H9 (cell line): ENCODE measurements around the gene NEURL1B. TPM values are rescaled to one million over a fixed set of nuclear protein-coding genes. Genes with fewer than 3 reads are reported as not detected.
A peak's percentile ranks its signal among the peaks of the same experiment; 100 is the strongest.

ENCODE experiments used
- DNase-seq: peaks from one replicate; pipeline ENCODE4 v3.0.0-alpha.2; 2017
- H2AFZ ChIP-seq: one replicate; pipeline ENCODE4 v1.6.1; 2013; ENCODE audit warnings: mild to moderate bottlenecking, low read length, control low read depth, moderate library complexity
- H2AK5ac ChIP-seq: 2 replicates; pipeline ENCODE4 v1.6.1; 2013; ENCODE audit warnings: low read length, control low read depth, mixed read lengths; ENCODE audit not compliant: insufficient read length
- H2BK120ac ChIP-seq: one replicate; pipeline ENCODE4 v1.6.1; 2013; ENCODE audit warnings: low read depth, mild to moderate bottlenecking, low read length, control low read depth, inconsistent platforms; ENCODE audit not compliant: poor library complexity, severe bottlenecking
- H2BK12ac ChIP-seq: 2 replicates; pipeline ENCODE4 v1.6.1; 2013; ENCODE audit warnings: low read length, control low read depth, mixed read lengths, low read depth; ENCODE audit not compliant: insufficient read length
- H2BK15ac ChIP-seq: 2 replicates; pipeline ENCODE4 v1.6.1; 2013; ENCODE audit warnings: low read depth, low read length, control low read depth
- H2BK20ac ChIP-seq: one replicate; pipeline ENCODE4 v1.6.1; 2013; ENCODE audit warnings: low read depth, mild to moderate bottlenecking, low read length, control low read depth, inconsistent platforms; ENCODE audit not compliant: poor library complexity, severe bottlenecking
- H2BK5ac ChIP-seq: 2 replicates; pipeline ENCODE4 v1.6.1; 2013; ENCODE audit warnings: low read length, control low read depth, mixed read lengths; ENCODE audit not compliant: insufficient read length
- H3K14ac ChIP-seq: 2 replicates; pipeline ENCODE4 v1.6.1; 2013; ENCODE audit warnings: low read length, control low read depth; ENCODE audit not compliant: insufficient read depth
- H3K18ac ChIP-seq: 2 replicates; pipeline ENCODE4 v1.6.1; 2013; ENCODE audit warnings: low read depth, mild to moderate bottlenecking, mixed read lengths, low read length, control low read depth; ENCODE audit not compliant: insufficient read length
- H3K23ac ChIP-seq: 2 replicates; pipeline ENCODE4 v1.6.1; 2013; ENCODE audit warnings: low read length, control low read depth, mixed read lengths, low read depth; ENCODE audit not compliant: insufficient read length
- H3K23me2 ChIP-seq: 2 replicates; pipeline ENCODE4 v1.6.1; 2013; ENCODE audit warnings: low read depth, mild to moderate bottlenecking, mixed read lengths, low read length, control low read depth; ENCODE audit not compliant: insufficient read length, poor library complexity, severe bottlenecking
- H3K27ac ChIP-seq: 2 replicates; pipeline ENCODE4 v1.5.1; 2013; ENCODE audit warnings: low read length, control low read depth, mixed read lengths, low read depth; ENCODE audit not compliant: insufficient read length
- H3K27me3 ChIP-seq: 2 replicates; pipeline ENCODE4 v1.6.1; 2013; ENCODE audit warnings: low read length, control low read depth, inconsistent platforms; ENCODE audit not compliant: insufficient read depth
- H3K4ac ChIP-seq: 2 replicates; pipeline ENCODE4 v1.6.1; 2013; ENCODE audit warnings: low read depth, mild to moderate bottlenecking, control low read depth, inconsistent platforms, low read length, moderate library complexity
- H3K4me1 ChIP-seq: 2 replicates; pipeline ENCODE4 v1.6.1; 2013; ENCODE audit warnings: low read length, control low read depth, inconsistent platforms; ENCODE audit not compliant: insufficient read depth
- H3K4me2 ChIP-seq: 2 replicates; pipeline ENCODE4 v1.6.1; 2013; ENCODE audit warnings: low read length, control low read depth, mixed read lengths; ENCODE audit not compliant: insufficient read length, insufficient read depth
- H3K56ac ChIP-seq: 2 replicates; pipeline ENCODE4 v1.6.1; 2013; ENCODE audit warnings: low read depth, mild to moderate bottlenecking, mixed read lengths, low read length, control low read depth; ENCODE audit not compliant: insufficient read length
- H3K79me1 ChIP-seq: 2 replicates; pipeline ENCODE4 v1.6.1; 2013; ENCODE audit warnings: low read depth, mild to moderate bottlenecking, moderate library complexity, low read length, control low read depth, inconsistent platforms; ENCODE audit not compliant: insufficient read depth, poor library complexity, severe bottlenecking
- H3K79me2 ChIP-seq: 2 replicates; pipeline ENCODE4 v1.6.1; 2013; ENCODE audit warnings: low read length, control low read depth, inconsistent platforms; ENCODE audit not compliant: insufficient read depth
- H3K9ac ChIP-seq: 2 replicates; pipeline ENCODE4 v1.6.1; 2013; ENCODE audit warnings: low read length, control low read depth, mixed read lengths; ENCODE audit not compliant: insufficient read length; ENCODE audit errors: extremely low read depth
- H3K9me3 ChIP-seq: one replicate; pipeline ENCODE4 v1.6.1; 2013; ENCODE audit warnings: low read depth, low read length, inconsistent platforms; ENCODE audit not compliant: control insufficient read depth
- H3T11ph ChIP-seq: one replicate; pipeline ENCODE4 v1.6.1; 2013; ENCODE audit warnings: mild to moderate bottlenecking, low read length, control low read depth, inconsistent platforms
- H4K20me1 ChIP-seq: one replicate; pipeline ENCODE4 v1.6.1; 2013; ENCODE audit not compliant: control insufficient read depth, insufficient read length, insufficient read depth
- H4K5ac ChIP-seq: 2 replicates; pipeline ENCODE4 v1.6.1; 2013; ENCODE audit warnings: low read depth, mild to moderate bottlenecking, mixed read lengths, low read length, control low read depth; ENCODE audit not compliant: insufficient read length
- H4K8ac ChIP-seq: replicated peaks from 2 replicates; pipeline ENCODE4 v1.6.1; 2013; ENCODE audit warnings: low read length, control low read depth, mixed read lengths, low read depth; ENCODE audit not compliant: insufficient read length
- H4K91ac ChIP-seq: 2 replicates; pipeline ENCODE4 v1.6.1; 2013; ENCODE audit warnings: low read depth, mild to moderate bottlenecking, moderate library complexity, mixed read lengths, low read length, control low read depth; ENCODE audit not compliant: insufficient read length
- H3K27ac Mint-ChIP-seq, 3 experiments: 2 replicates in 2 of 3; 3 replicates in 1 of 3; pipeline ENCODE4 v1.8.0; 2020 to 2021; ENCODE audit warnings: mixed read lengths in 3 of 3, mild to moderate bottlenecking in 1 of 3, moderate library complexity in 1 of 3
- H3K27me3 Mint-ChIP-seq: 2 replicates; pipeline ENCODE4 v1.8.0; 2021; ENCODE audit warnings: low read depth, mild to moderate bottlenecking, moderate library complexity, mixed read lengths
- H3K36me3 Mint-ChIP-seq, 3 experiments: 2 replicates in 2 of 3; 3 replicates in 1 of 3; pipeline ENCODE4 v1.8.0; 2020 to 2021; ENCODE audit warnings: low read depth in 3 of 3, mixed read lengths in 3 of 3; ENCODE audit not compliant: insufficient read depth in 1 of 3
- H3K4me1 Mint-ChIP-seq, 2 experiments: 2 replicates each; pipeline ENCODE4 v1.8.0; 2020; ENCODE audit warnings: mixed read lengths in 2 of 2
- H3K4me3 Mint-ChIP-seq, 2 experiments: 2 replicates in 1 of 2; 3 replicates in 1 of 2; pipeline ENCODE4 v1.8.0; 2020 to 2021; ENCODE audit warnings: mild to moderate bottlenecking in 2 of 2, mixed read lengths in 2 of 2, moderate library complexity in 1 of 2
- H3K9me3 Mint-ChIP-seq, 2 experiments: 2 replicates in 1 of 2; 3 replicates in 1 of 2; pipeline ENCODE4 v1.8.0; 2020; ENCODE audit warnings: mild to moderate bottlenecking in 2 of 2, mixed read lengths in 2 of 2, moderate library complexity in 1 of 2
- WGBS: extraction: QIAGEN DNeasy Blood & Tissue Kit; methylation state at CpG from one replicate; pipeline ENCODE4 v1.1.7; 2013; ENCODE audit warnings: missing lambda C conversion rate, low lambda C conversion rate, mixed read lengths; ENCODE audit not compliant: insufficient read length; ENCODE audit errors: extremely low coverage; 5-methylcytosine and 5-hydroxymethylcytosine counted together
- total RNA-seq: library from RNA; stranded (reverse); gene quantifications from 2 replicates; pipeline ENCODE4 v1.2.1, GENCODE V29; 2021
- TF ChIP-seq, protein P1 (sequence below): fragments of 200-600 bp; sonication (generic); conservative IDR thresholded peaks from 3 replicates; pipeline ENCODE4 v1.8.0; 2021; ENCODE audit warnings: antibody characterized with exemption, mild to moderate bottlenecking

The NEURL1B gene
- total RNA-seq, 1 experiment from 2014 or later = 3.6 TPM

DNA sequence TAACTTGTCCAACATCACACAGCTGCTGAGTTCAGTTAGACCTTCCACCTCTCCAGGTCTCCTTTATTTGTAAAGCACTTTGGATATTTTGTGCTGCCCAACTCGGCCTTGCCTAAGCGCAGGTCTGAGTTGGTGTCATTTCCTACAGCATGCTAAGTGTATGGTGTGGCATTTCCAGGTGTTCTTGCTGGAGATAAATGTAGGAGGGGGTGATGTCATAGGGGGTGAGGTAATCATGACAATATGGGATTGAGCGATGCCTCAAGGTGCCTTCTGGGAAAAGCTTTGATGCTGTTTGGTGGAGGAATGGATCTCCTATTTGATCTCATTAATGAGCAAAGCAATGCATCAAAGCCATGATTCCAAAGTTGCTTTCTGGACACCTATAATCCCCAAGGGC is 32.3 kb upstream of the NEURL1B start:
- H3K27me3 ChIP-seq = no peaks in the 10 kb centered on the region
- H3K79me2 ChIP-seq = no peaks in the 10 kb centered on the region
- no CpG with 5 or more reads among the region's 3 CpGs for whole genome bisulfite sequencing
- no peak overlapping the region for H3K23ac ChIP-seq
- peaks cover 18 to 21% of the 10 kb centered on the region in 2 experiments for H3K4me1 Mint-ChIP-seq
- no peak overlapping the region for H2BK20ac ChIP-seq
- no peak overlapping the region for H4K5ac ChIP-seq
- H3K9me3 Mint-ChIP-seq = 0 out of 5 replicates have a peak, but pooled peaks cover 0 to 6% of the 10 kb centered on the region in 2 experiments
- no peak overlapping the region for H3K4me3 Mint-ChIP-seq
- DNase-seq = peak; percentile 3
- peaks cover 37% of the 10 kb centered on the region for H3K27me3 Mint-ChIP-seq
- no peak overlapping the region for H3K9ac ChIP-seq
- H4K8ac ChIP-seq = no peak overlapping the region
- H2BK15ac ChIP-seq = no peak overlapping the region
- no peak overlapping the region for H3K27ac ChIP-seq
- no peak overlapping the region for H3T11ph ChIP-seq
- TF ChIP-seq, protein P1, sequence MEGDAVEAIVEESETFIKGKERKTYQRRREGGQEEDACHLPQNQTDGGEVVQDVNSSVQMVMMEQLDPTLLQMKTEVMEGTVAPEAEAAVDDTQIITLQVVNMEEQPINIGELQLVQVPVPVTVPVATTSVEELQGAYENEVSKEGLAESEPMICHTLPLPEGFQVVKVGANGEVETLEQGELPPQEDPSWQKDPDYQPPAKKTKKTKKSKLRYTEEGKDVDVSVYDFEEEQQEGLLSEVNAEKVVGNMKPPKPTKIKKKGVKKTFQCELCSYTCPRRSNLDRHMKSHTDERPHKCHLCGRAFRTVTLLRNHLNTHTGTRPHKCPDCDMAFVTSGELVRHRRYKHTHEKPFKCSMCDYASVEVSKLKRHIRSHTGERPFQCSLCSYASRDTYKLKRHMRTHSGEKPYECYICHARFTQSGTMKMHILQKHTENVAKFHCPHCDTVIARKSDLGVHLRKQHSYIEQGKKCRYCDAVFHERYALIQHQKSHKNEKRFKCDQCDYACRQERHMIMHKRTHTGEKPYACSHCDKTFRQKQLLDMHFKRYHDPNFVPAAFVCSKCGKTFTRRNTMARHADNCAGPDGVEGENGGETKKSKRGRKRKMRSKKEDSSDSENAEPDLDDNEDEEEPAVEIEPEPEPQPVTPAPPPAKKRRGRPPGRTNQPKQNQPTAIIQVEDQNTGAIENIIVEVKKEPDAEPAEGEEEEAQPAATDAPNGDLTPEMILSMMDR = no peak
- no peak overlapping the region for H2AK5ac ChIP-seq
- 0 out of 2 replicates have a peak, but pooled peaks cover 4% of the 10 kb centered on the region for H3K4me1 ChIP-seq
- no peak overlapping the region for H3K4ac ChIP-seq
- H3K4me2 ChIP-seq = no peak overlapping the region
- no peaks in the 10 kb centered on the region for H3K36me3 Mint-ChIP-seq
- H4K20me1 ChIP-seq = no peaks in the 10 kb centered on the region
- H3K23me2 ChIP-seq = no peaks in the 10 kb centered on the region
- no peak overlapping the region for H2BK12ac ChIP-seq
- no peak overlapping the region for H4K91ac ChIP-seq
- H2BK120ac ChIP-seq = no peak overlapping the region
- no peaks in the 10 kb centered on the region for H3K9me3 ChIP-seq
- no peak overlapping the region for H2AFZ ChIP-seq
- no peak overlapping the region for H3K56ac ChIP-seq
- no peaks in the 10 kb centered on the region for H3K79me1 ChIP-seq
- H3K27ac Mint-ChIP-seq = no peak overlapping the region
- no peak overlapping the region for H3K18ac ChIP-seq
- H2BK5ac ChIP-seq = no peak overlapping the region
- H3K14ac ChIP-seq = no peak overlapping the region
